ENCODE data around the gene ITPK1.

DNA sequence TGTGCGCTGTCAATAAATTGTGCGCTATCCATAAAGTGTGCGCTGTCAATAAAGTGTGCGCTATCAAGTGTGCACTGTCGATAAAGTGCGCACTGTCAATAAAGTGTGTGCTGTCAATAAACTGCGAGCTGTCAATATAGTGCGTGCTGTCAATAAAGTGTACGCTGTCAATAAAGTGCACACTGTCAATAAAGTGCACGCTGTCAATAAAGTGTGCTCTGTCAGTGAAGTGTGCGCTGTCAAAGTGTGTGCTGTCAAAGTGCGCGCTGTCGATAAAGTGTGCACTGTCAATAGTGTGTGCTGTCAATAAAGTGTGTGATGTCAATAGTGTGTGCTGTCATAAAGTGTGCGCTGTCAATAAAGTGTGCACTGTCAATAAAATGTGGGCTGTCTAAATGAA, 195.7 kb downstream of the ITPK1 start:
- TF ChIP-seq, protein P1, sequence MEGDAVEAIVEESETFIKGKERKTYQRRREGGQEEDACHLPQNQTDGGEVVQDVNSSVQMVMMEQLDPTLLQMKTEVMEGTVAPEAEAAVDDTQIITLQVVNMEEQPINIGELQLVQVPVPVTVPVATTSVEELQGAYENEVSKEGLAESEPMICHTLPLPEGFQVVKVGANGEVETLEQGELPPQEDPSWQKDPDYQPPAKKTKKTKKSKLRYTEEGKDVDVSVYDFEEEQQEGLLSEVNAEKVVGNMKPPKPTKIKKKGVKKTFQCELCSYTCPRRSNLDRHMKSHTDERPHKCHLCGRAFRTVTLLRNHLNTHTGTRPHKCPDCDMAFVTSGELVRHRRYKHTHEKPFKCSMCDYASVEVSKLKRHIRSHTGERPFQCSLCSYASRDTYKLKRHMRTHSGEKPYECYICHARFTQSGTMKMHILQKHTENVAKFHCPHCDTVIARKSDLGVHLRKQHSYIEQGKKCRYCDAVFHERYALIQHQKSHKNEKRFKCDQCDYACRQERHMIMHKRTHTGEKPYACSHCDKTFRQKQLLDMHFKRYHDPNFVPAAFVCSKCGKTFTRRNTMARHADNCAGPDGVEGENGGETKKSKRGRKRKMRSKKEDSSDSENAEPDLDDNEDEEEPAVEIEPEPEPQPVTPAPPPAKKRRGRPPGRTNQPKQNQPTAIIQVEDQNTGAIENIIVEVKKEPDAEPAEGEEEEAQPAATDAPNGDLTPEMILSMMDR (IDR thresholded peaks at IDR 0.05 in 2 of 3, conservative IDR thresholded peaks at IDR 0.05 in 1 of 3; ENCODE audit: control insufficient read depth in 2 of 3, extremely low read depth in 1 of 3, insufficient read depth in 1 of 3, low read depth in 3 of 3, low read length in 3 of 3) = no peak
- TF ChIP-seq ESRRA (IDR thresholded peaks at IDR 0.05; ENCODE audit: low read length) (no peak), FOXM1 (IDR thresholded peaks at IDR 0.05; ENCODE audit: low read depth, low read length) (no peak), RAD21 (IDR thresholded peaks at IDR 0.05; ENCODE audit: insufficient read depth, low read depth, low read length) (no peak), MTA3 (IDR thresholded peaks at IDR 0.05; ENCODE audit: borderline replicate concordance, low read length) (no peak), SIN3A (IDR thresholded peaks at IDR 0.05; ENCODE audit: low read depth, low read length) (no peak), HDAC2 (IDR thresholded peaks at IDR 0.05) (no peak), NFIC (IDR thresholded peaks at IDR 0.05; ENCODE audit: low read depth, low read length) (no peak), MEF2A (IDR thresholded peaks at IDR 0.05; ENCODE audit: insufficient read depth, low read depth, low read length) (no peak), STAT1 (conservative IDR thresholded peaks at IDR 0.05) (no peak), CHD4 (IDR thresholded peaks at IDR 0.05) (no peak)
- TF ChIP-seq, protein P2, sequence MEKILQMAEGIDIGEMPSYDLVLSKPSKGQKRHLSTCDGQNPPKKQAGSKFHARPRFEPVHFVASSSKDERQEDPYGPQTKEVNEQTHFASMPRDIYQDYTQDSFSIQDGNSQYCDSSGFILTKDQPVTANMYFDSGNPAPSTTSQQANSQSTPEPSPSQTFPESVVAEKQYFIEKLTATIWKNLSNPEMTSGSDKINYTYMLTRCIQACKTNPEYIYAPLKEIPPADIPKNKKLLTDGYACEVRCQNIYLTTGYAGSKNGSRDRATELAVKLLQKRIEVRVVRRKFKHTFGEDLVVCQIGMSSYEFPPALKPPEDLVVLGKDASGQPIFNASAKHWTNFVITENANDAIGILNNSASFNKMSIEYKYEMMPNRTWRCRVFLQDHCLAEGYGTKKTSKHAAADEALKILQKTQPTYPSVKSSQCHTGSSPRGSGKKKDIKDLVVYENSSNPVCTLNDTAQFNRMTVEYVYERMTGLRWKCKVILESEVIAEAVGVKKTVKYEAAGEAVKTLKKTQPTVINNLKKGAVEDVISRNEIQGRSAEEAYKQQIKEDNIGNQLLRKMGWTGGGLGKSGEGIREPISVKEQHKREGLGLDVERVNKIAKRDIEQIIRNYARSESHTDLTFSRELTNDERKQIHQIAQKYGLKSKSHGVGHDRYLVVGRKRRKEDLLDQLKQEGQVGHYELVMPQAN (conservative IDR thresholded peaks at IDR 0.05) = no peak

All from GM12878 (cell line).